Type B pancreatic cell (in vitro differentiated cells): ENCODE data around the gene MCHR1. TPM values are rescaled to one million over a fixed set of nuclear protein-coding genes. Genes with fewer than 3 reads are reported as not detected.
"Not testable (repeated sequence)": the region's sequence is repeated elsewhere in the genome, so short reads cannot be mapped to it uniquely, and the experiment has no call there.

ENCODE experiments used
- DNase-seq: peaks from one replicate; pipeline ENCODE4 v3.0.0; 2021; ENCODE audit warnings: mixed read lengths; ENCODE audit not compliant: unreplicated experiment; ENCODE audit errors: extremely low spot score
- H3K27ac Mint-ChIP-seq: 2 replicates; pipeline ENCODE4 v1.8.0; 2021; ENCODE audit warnings: mild to moderate bottlenecking, mixed read lengths
- H3K27me3 Mint-ChIP-seq: 2 replicates; pipeline ENCODE4 v1.8.0; 2021; ENCODE audit warnings: mixed read lengths
- H3K36me3 Mint-ChIP-seq: 2 replicates; pipeline ENCODE4 v1.8.0; 2021; ENCODE audit warnings: mixed read lengths
- H3K4me1 Mint-ChIP-seq: one replicate; pipeline ENCODE4 v1.8.0; 2021; ENCODE audit warnings: mixed read lengths; ENCODE audit not compliant: unreplicated experiment
- H3K4me3 Mint-ChIP-seq: 2 replicates; pipeline ENCODE4 v1.8.0; 2021; ENCODE audit warnings: mild to moderate bottlenecking, mixed read lengths
- H3K9me3 Mint-ChIP-seq: 2 replicates; pipeline ENCODE4 v1.8.0; 2021; ENCODE audit warnings: mixed read lengths
- total RNA-seq: library from RNA; stranded (reverse); gene quantifications from 2 replicates; pipeline ENCODE4 v1.2.1, GENCODE V29; 2021; ENCODE audit warnings: low replicate concordance
- TF ChIP-seq, protein P1 (sequence below): fragments of 200-600 bp; sonication (generic); conservative IDR thresholded peaks from 2 replicates; pipeline ENCODE4 v1.5.0; 2021; ENCODE audit warnings: antibody characterized with exemption, mild to moderate bottlenecking

The MCHR1 gene
- total RNA-seq, 1 donor from 2014 or later, result 6.9 TPM

DNA sequence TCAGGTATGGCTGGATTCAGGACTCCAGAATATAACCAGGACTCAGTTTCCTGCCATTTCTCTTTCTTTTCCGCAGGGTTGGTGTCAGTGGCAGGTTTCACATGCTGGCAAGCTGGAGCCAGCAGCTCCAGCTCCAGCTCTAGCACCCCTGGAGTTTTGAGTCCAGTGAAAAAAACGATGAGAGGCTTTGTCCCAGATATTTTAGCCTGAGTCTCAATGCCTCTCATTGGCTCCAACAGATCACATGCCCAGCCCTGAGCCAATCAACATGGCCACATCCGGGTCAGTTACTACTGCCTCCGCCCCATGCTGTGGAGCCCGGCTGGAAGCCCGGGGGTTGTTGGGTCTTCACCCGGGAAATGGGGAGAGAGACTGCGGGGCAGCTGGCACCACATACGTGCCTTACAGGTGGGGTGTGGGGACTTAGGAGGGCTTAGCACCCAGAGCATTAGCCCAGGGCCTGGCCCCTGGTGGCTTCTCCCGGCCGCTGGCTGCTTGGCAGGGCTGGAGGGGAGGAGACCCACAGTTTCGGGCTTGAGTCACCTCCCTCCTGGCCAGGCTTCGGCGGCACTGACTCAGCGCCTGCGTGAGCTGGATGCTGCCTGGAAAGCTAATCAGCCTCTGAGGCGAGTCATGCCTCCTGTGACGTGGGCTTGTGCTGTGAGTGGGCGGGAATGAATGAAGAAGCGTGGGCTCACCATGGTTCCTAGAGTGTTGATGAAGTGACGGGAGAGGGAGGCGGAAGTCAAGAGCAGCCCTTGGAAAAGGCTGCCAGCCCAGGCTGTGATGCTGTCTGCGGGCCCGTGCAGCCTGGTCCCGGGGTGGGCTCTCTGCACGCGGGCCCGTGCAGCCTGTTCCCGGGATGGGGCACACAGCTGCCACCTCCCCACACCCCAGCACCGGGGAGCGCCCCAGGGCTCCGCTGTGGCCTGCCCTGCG lies 27.5 kb upstream of the MCHR1 start:
- no peaks in the 10 kb centered on the region for H3K27me3 Mint-ChIP-seq
- H3K36me3 Mint-ChIP-seq, result no peaks in the 10 kb centered on the region
- peak overlapping the region; percentile 88 for H3K4me3 Mint-ChIP-seq
- H3K4me1 Mint-ChIP-seq, result peaks cover 25% of the 10 kb centered on the region
- H3K27ac Mint-ChIP-seq, result peak overlapping the region; percentile 95
- no peaks in the 10 kb centered on the region for H3K9me3 Mint-ChIP-seq
- peak; percentile 75 for DNase-seq
- TF ChIP-seq, protein P1, sequence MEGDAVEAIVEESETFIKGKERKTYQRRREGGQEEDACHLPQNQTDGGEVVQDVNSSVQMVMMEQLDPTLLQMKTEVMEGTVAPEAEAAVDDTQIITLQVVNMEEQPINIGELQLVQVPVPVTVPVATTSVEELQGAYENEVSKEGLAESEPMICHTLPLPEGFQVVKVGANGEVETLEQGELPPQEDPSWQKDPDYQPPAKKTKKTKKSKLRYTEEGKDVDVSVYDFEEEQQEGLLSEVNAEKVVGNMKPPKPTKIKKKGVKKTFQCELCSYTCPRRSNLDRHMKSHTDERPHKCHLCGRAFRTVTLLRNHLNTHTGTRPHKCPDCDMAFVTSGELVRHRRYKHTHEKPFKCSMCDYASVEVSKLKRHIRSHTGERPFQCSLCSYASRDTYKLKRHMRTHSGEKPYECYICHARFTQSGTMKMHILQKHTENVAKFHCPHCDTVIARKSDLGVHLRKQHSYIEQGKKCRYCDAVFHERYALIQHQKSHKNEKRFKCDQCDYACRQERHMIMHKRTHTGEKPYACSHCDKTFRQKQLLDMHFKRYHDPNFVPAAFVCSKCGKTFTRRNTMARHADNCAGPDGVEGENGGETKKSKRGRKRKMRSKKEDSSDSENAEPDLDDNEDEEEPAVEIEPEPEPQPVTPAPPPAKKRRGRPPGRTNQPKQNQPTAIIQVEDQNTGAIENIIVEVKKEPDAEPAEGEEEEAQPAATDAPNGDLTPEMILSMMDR, result no peak

DNA sequence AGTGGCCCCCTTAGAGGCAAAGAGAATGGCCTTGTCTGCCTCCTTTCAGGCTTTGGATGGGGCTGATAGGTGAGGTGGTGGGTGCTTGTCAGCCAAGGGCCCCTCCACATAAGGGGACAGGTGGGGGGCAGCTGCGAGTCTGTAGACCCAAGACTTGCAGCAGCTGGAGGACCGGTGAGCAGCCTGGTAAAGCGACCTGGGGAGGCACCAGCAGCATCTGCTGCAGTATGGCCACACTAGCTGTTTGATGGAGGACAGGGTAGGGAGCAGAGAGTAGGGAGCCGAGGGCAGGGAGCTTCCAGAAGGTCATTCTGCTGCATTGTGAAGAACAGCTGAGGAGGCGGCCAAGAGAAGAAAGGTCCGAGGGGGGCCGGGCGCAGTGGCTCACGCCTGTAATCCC lies 25.9 kb upstream of the MCHR1 start:
- DNase-seq, result no peak
- Mint-ChIP-seq H3K9me3 (no peaks in the 10 kb centered on the region), H3K27ac (no peak overlapping the region), H3K4me1 (peaks cover 22% of the 10 kb centered on the region), H3K27me3 (no peaks in the 10 kb centered on the region), H3K36me3 (no peaks in the 10 kb centered on the region), H3K4me3 (no peak overlapping the region)
- TF ChIP-seq, protein P1, result no peak

DNA sequence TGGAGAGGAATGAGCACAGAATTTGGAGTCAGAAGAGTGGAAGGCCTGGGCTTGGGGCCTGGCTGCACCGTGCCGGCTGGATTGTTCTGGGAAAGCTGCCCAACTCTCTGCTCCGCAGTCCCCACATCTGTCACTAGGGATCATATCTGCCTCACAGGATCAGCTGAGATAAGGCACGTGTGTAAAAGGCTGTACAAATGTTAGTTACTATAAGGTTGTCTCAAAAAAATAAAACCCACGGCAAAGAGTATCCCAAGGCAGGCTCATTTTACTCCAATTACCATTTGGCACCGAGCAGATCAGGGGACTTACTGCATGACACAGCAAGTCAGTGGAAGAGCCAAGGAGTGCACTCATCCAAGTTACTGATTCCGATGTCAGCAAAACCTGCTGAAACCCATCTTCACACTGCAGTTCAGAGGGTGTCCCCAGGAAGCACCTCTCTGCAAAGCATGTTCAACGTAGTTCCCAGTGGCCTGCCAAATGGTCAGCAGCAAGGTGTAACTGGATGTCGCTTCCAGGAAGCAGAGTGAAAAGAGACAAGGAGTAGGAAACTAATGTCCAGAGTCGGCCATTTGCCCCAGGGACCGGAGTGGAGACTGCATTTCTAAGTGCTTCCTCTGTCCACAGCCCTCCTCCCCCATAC lies 24.6 kb upstream of the MCHR1 start:
- TF ChIP-seq, protein P1, result peak; percentile 52
- Mint-ChIP-seq H3K36me3 (no peaks in the 10 kb centered on the region), H3K27ac (peak overlapping the region; percentile 66), H3K9me3 (no peaks in the 10 kb centered on the region), H3K4me1 (peaks cover 22% of the 10 kb centered on the region), H3K27me3 (no peaks in the 10 kb centered on the region), H3K4me3 (peak overlapping the region; percentile 15)
- DNase-seq, result no peak

DNA sequence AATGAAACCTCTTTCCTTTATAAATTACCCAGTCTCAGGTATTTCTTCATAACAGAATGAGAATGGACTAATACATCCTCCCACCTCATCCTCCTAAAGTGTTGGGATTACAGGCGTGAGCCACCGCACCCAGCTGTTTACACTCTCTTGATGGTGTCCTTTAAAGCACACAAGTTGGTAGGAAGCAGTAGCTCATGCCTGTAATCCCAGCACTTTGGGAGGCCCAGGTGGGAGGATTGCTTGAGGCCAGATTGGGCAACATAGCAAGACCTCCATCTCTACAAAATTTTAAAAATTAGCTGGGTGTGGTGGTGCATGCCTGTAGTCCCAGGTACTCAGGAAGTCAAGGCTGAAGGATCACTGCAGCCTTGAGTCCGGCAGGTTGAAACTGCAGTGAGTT lies 23.3 kb upstream of the MCHR1 start:
- H3K27ac Mint-ChIP-seq, H3K9me3 Mint-ChIP-seq, H3K36me3 Mint-ChIP-seq, DNase-seq, H3K27me3 Mint-ChIP-seq, H3K4me3 Mint-ChIP-seq: not testable (repeated sequence)
- peaks cover 20% of the 10 kb centered on the region for H3K4me1 Mint-ChIP-seq

DNA sequence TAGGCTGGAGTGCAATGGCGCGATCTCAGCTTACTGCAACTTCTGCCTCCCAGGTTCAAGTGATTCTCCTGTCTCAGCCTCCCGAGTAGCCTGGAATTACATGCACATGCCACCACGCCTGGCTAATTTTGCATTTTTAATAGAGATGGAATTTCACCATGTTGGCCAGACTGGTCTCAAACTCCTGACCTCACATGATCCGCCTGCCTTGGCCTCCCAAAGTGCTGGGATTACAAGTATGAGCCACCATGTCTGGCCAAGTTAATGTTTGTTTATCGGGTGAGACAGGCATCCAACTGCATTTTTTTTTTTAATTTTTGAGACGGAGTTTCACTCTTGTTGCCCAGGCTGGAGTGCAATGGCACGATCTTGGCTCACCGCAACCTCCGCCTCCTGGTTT lies 22.6 kb upstream of the MCHR1 start:
- not testable (repeated sequence) for H3K4me3 Mint-ChIP-seq, H3K27ac Mint-ChIP-seq, DNase-seq, H3K36me3 Mint-ChIP-seq, H3K9me3 Mint-ChIP-seq, H3K27me3 Mint-ChIP-seq
- H3K4me1 Mint-ChIP-seq, result peaks cover 14% of the 10 kb centered on the region

DNA sequence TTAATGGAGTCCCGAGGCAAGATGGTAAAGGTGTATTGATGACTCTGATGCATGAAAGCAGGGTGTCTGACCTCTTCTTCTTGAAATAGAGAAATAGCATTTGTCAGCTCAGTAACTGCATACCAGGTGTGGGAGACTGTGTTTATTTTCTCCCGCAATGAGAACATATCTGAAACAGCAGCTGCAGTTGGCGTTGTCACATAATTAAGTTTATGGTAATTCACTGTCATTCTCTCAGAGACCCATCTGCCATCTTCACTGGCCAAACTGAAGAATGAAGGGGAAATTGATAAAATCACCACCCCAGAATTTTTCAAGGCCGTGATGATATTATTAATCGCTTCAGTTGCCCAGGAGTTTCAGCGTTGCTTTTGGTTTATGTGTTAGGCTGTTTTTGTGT lies 20.1 kb upstream of the MCHR1 start:
- DNase-seq, result no peak

More for the DNA sequence above, 20.1 kb upstream of the MCHR1 start:
- no peaks in the 10 kb centered on the region for H3K9me3 Mint-ChIP-seq
- no peaks in the 10 kb centered on the region for H3K27me3 Mint-ChIP-seq
- H3K27ac Mint-ChIP-seq, result no peak overlapping the region
- no peak overlapping the region for H3K4me3 Mint-ChIP-seq
- H3K4me1 Mint-ChIP-seq, result peaks cover 8% of the 10 kb centered on the region
- TF ChIP-seq, protein P1, result no peak
- H3K36me3 Mint-ChIP-seq, result no peaks in the 10 kb centered on the region
